SU-DHL-6 (cell line): Measurements from ENCODE around the gene ARG1.

ENCODE experiments used
- H2AFZ ChIP-seq: fragments of 200-600 bp; sonication (generic); 2 replicates; pipeline ENCODE4 v1.6.1; 2014; ENCODE audit warnings: low read depth, mild to moderate bottlenecking, moderate library complexity, mixed read lengths, antibody characterized with exemption, low read length; ENCODE audit not compliant: severe bottlenecking
- H3F3A ChIP-seq: fragments of 200-600 bp; shearing (Covaris generic); 2 replicates; pipeline ENCODE4 v1.6.0; 2016; ENCODE audit warnings: antibody characterized with exemption, mild to moderate bottlenecking; ENCODE audit not compliant: insufficient read depth
- H3K27ac ChIP-seq: fragments of 200-600 bp; sonication (generic); 2 replicates; pipeline ENCODE4 v1.5.1; 2016; ENCODE audit warnings: low read depth, mild to moderate bottlenecking, low read length, moderate library complexity, mixed read lengths
- H3K27me3 ChIP-seq: fragments of 200-600 bp; sonication (generic), shearing (Covaris generic); 2 replicates; pipeline ENCODE4 v1.6.0; 2014; ENCODE audit warnings: mild to moderate bottlenecking, low read length
- H3K36me3 ChIP-seq: fragments of 200-600 bp; sonication (generic); 2 replicates; pipeline ENCODE4 v1.6.1; 2014; ENCODE audit warnings: mild to moderate bottlenecking, low read length, mixed read lengths
- H3K4me2 ChIP-seq: fragments of 300-600, 200-600 bp; shearing (Covaris generic), sonication (generic); 2 replicates; pipeline ENCODE4 v1.6.0; 2014; ENCODE audit warnings: low read length, low read depth, mild to moderate bottlenecking; ENCODE audit not compliant: poor library complexity, severe bottlenecking
- H3K4me3 ChIP-seq: fragments of 200-600 bp; sonication (generic); 2 replicates; pipeline ENCODE4 v1.5.1; 2014; ENCODE audit warnings: antibody characterized with exemption, low read length, mild to moderate bottlenecking, mixed read lengths; ENCODE audit not compliant: insufficient read depth, poor library complexity, severe bottlenecking
- H3K79me2 ChIP-seq: fragments of 200-600 bp; sonication (generic); 2 replicates; pipeline ENCODE4 v1.6.1; 2014; ENCODE audit warnings: mild to moderate bottlenecking, low read length, moderate library complexity; ENCODE audit not compliant: insufficient read depth
- H3K9ac ChIP-seq: fragments of 200-600 bp; sonication (generic); 2 replicates; pipeline ENCODE4 v1.7.0; 2014; ENCODE audit warnings: mild to moderate bottlenecking, low read length
- H3K9me2 ChIP-seq: fragments of 200-600 bp; sonication (generic); replicated peaks from 2 replicates; pipeline ENCODE4 v1.6.1; 2014; ENCODE audit warnings: low read length; ENCODE audit not compliant: insufficient read depth
- H3K9me3 ChIP-seq: fragments of 200-600 bp; sonication (generic); 2 replicates; pipeline ENCODE4 v1.6.1; 2014; ENCODE audit warnings: low read length, mixed read lengths; ENCODE audit not compliant: insufficient read depth
- H4K20me1 ChIP-seq: fragments of 200-600 bp; sonication (generic); 2 replicates; pipeline ENCODE4 v1.6.1; 2014; ENCODE audit warnings: low read depth, mild to moderate bottlenecking, antibody characterized with exemption, low read length, moderate library complexity, mixed read lengths
- CTCF ChIP-seq: fragments of 200-600 bp; sonication (generic); IDR thresholded peaks from one replicate; pipeline ENCODE4 v1.5.1; 2017; ENCODE audit warnings: antibody characterized with exemption, mild to moderate bottlenecking, low read length, moderate library complexity; ENCODE audit not compliant: insufficient read depth, poor library complexity, severe bottlenecking
- EZH2phosphoT487 ChIP-seq: fragments of 200-600 bp; sonication (generic), shearing (Covaris generic); conservative IDR thresholded peaks from 2 replicates; pipeline ENCODE4 v1.6.1; 2018; ENCODE audit warnings: mild to moderate bottlenecking, antibody characterized with exemption, low read length, moderate library complexity, mixed read lengths

Gene ARG1

GRCh38 chr6:131574686-131575085 is 1.7 kb downstream of the ARG1 start:
- Histone ChIP-seq H3K9me2 (no peaks in the 10 kb centered on the region), H2AFZ (no peak overlapping the region), H3K27me3 (no peaks in the 10 kb centered on the region), H3F3A (no peaks in the 10 kb centered on the region), H4K20me1 (no peaks in the 10 kb centered on the region), H3K9me3 (no peaks in the 10 kb centered on the region), H3K36me3 (no peaks in the 10 kb centered on the region; the same call in 1 of the 2 replicates), H3K4me3 (no peak overlapping the region), H3K9ac (no peak overlapping the region), H3K27ac (no peak overlapping the region), H3K4me2 (no peak overlapping the region), H3K79me2 (no peaks in the 10 kb centered on the region)
- no peak for TF ChIP-seq CTCF
- TF ChIP-seq EZH2phosphoT487, result no peak

- Histone ChIP-seq H3K4me3 (no peak overlapping the region), H3K9me3 (no peaks in the 10 kb centered on the region), H3K9ac (no peak overlapping the region), H3K36me3 (no peaks in the 10 kb centered on the region; the same call in 1 of the 2 replicates), H3K27me3 (no peaks in the 10 kb centered on the region), H3K79me2 (no peaks in the 10 kb centered on the region), H3K27ac (no peak overlapping the region), H2AFZ (no peak overlapping the region), H4K20me1 (no peaks in the 10 kb centered on the region), H3F3A (no peaks in the 10 kb centered on the region), H3K9me2 (no peaks in the 10 kb centered on the region), H3K4me2 (no peak overlapping the region)
- no peak for TF ChIP-seq CTCF
- TF ChIP-seq EZH2phosphoT487, result no peak
Observed at GRCh38 chr6:131575834-131576478, 2.9 kb downstream of the ARG1 start.

- H2AFZ ChIP-seq, result no peak overlapping the region
- H3K79me2 ChIP-seq, result no peaks in the 10 kb centered on the region
- no peaks in the 10 kb centered on the region for H3K27me3 ChIP-seq
- H3K9ac ChIP-seq, result no peak overlapping the region
- peaks cover 24% of the 10 kb centered on the region; the same call in 1 of the 2 replicates for H3K36me3 ChIP-seq
- TF ChIP-seq CTCF (no peak), EZH2phosphoT487 (no peak)
- no peaks in the 10 kb centered on the region; the same call in 1 of the 2 replicates for H3F3A ChIP-seq
- no peaks in the 10 kb centered on the region for H3K9me3 ChIP-seq
- no peak overlapping the region for H3K4me2 ChIP-seq
- H3K4me3 ChIP-seq, result no peak overlapping the region
- H4K20me1 ChIP-seq, result no peaks in the 10 kb centered on the region
- no peaks in the 10 kb centered on the region for H3K9me2 ChIP-seq
- no peak overlapping the region for H3K27ac ChIP-seq
Observed at GRCh38 chr6:131581523-131581922, 8.5 kb downstream of the ARG1 start.
